ENCODE results near the gene ERVW-1.
"Not testable (repeated sequence)": the region's sequence is repeated elsewhere in the genome, so short reads cannot be mapped to it uniquely, and the experiment has no call there.

The ERVW-1 gene

GRCh38 chr7:92477681-92478080 lies at the start of gene ERVW-1:
Gene ERVW-1 (minus strand): TSS chr7:92477946. CDS start chr7:92470381, 7,565 bp downstream.
- not testable (repeated sequence) for DNase-seq

- no peak for DNase-seq
Measured at GRCh38 chr7:92523110-92523509, 45.4 kb upstream of the ERVW-1 start.

GRCh38 chr7:92520024-92520423 lies 42.3 kb upstream of the ERVW-1 start:
- DNase-seq = no peak

- DNase-seq = no peak
Measured at GRCh38 chr7:92517631-92518030, 39.9 kb upstream of the ERVW-1 start.

- DNase-seq = no peak
Measured at GRCh38 chr7:92513167-92513902, 35.6 kb upstream of the ERVW-1 start.

- no peak for DNase-seq
Measured at GRCh38 chr7:92508946-92509345, 31.2 kb upstream of the ERVW-1 start.

GRCh38 chr7:92506363-92506762 lies 28.6 kb upstream of the ERVW-1 start:
- DNase-seq = no peak

- DNase-seq = no peak
Measured at GRCh38 chr7:92504563-92504962, 26.8 kb upstream of the ERVW-1 start.

GRCh38 chr7:92503767-92504166 lies 26.0 kb upstream of the ERVW-1 start:
- no peak for DNase-seq

GRCh38 chr7:92498557-92498956 lies 20.8 kb upstream of the ERVW-1 start:
- no peak for DNase-seq

- no peak for DNase-seq
Measured at GRCh38 chr7:92496876-92497275, 19.1 kb upstream of the ERVW-1 start.

- no peak for DNase-seq
Measured at GRCh38 chr7:92489634-92490033, 11.9 kb upstream of the ERVW-1 start.

- DNase-seq = no peak
Measured at GRCh38 chr7:92487804-92488203, 10.1 kb upstream of the ERVW-1 start.

GRCh38 chr7:92485974-92486373 lies 8.2 kb upstream of the ERVW-1 start:
- no peak for DNase-seq

GRCh38 chr7:92485267-92485892 lies 7.6 kb upstream of the ERVW-1 start:
- DNase-seq = no peak

- not testable (repeated sequence) for DNase-seq
Measured at GRCh38 chr7:92484226-92484625, 6.5 kb upstream of the ERVW-1 start.

- not testable (repeated sequence) for DNase-seq
Measured at GRCh38 chr7:92483624-92484023, 5.9 kb upstream of the ERVW-1 start.

- DNase-seq = not testable (repeated sequence)
Measured at GRCh38 chr7:92479146-92479545, 1.4 kb upstream of the ERVW-1 start.

- DNase-seq = no peak
Measured at GRCh38 chr7:92478711-92479110, 965 bp upstream of the ERVW-1 start.

- DNase-seq = no peak
Measured at GRCh38 chr7:92478095-92478494, 349 bp upstream of the ERVW-1 start.

GRCh38 chr7:92475851-92476590 lies 1.7 kb downstream of the ERVW-1 start:
- not testable (repeated sequence) for DNase-seq

GRCh38 chr7:92475261-92475770 lies 2.4 kb downstream of the ERVW-1 start:
- DNase-seq = not testable (repeated sequence)

- not testable (repeated sequence) for DNase-seq
Measured at GRCh38 chr7:92473989-92474388, 3.8 kb downstream of the ERVW-1 start.

- DNase-seq = not testable (repeated sequence)
Measured at GRCh38 chr7:92468589-92468988, 9.2 kb downstream of the ERVW-1 start.
